OCI-LY7 (cell line): ENCODE results near the gene RAD51D. TPM values are rescaled to one million over a fixed set of nuclear protein-coding genes. Genes with fewer than 3 reads are reported as not detected.

Source experiments
- BruUV-seq: library from RNA; stranded (reverse); fragments of 400-500 nt; replicated peaks from 2 replicates; lab custom pipeline; 2021; lab: Mats Ljungman, UMichigan
- CTCF ChIA-PET: fragments of 300-600 bp; sonication (Branson Sonifier 250); formaldehyde crosslinking; loops from one replicate; lab custom pipeline; 2022; ENCODE audit warnings: antibody characterized with exemption; ENCODE audit not compliant: unreplicated experiment; lab: Charles Lee
- POLR2A ChIA-PET: fragments of 300-600 bp; sonication (Branson Sonifier 250); formaldehyde crosslinking; loops from one replicate; lab custom pipeline; 2022; ENCODE audit warnings: antibody characterized with exemption; lab: Charles Lee
- DNase-seq: peaks from one replicate; pipeline ENCODE4 v3.0.0-alpha.2; 2015; ENCODE audit warnings: low spot score
- H2AFZ ChIP-seq: fragments of 200-600 bp; sonication (generic), shearing (Covaris generic); 2 replicates; pipeline ENCODE4 v1.6.1; 2014; ENCODE audit warnings: mild to moderate bottlenecking, antibody characterized with exemption, low read length, moderate library complexity
- H3K27ac ChIP-seq: fragments of 200-600 bp; sonication (generic); 2 replicates; pipeline ENCODE4 v1.5.1; 2014; ENCODE audit warnings: mixed run types, low read depth, mild to moderate bottlenecking, moderate library complexity, low read length, inconsistent platforms; ENCODE audit not compliant: poor library complexity, severe bottlenecking
- H3K36me3 ChIP-seq: fragments of 200-600 bp; sonication (generic); 2 replicates; pipeline ENCODE4 v1.6.1; 2014; ENCODE audit warnings: mild to moderate bottlenecking, antibody characterized with exemption, low read length, moderate library complexity, mixed read lengths; ENCODE audit not compliant: insufficient read depth
- H3K4me1 ChIP-seq: fragments of 200-600 bp; sonication (generic); 2 replicates; pipeline ENCODE4 v1.5.1; 2014; ENCODE audit warnings: mild to moderate bottlenecking, low read length; ENCODE audit not compliant: insufficient read depth, poor library complexity, severe bottlenecking
- H3K4me2 ChIP-seq: fragments of 200-600 bp; sonication (generic); 2 replicates; pipeline ENCODE4 v1.6.1; 2014; ENCODE audit warnings: mild to moderate bottlenecking, low read length
- H3K4me3 ChIP-seq: fragments of 200-600 bp; sonication (generic); 2 replicates; pipeline ENCODE4 v1.5.1; 2014; ENCODE audit warnings: mild to moderate bottlenecking, low read depth, low read length; ENCODE audit not compliant: poor library complexity, severe bottlenecking
- H3K79me2 ChIP-seq: fragments of 200-600 bp; sonication (generic); 2 replicates; pipeline ENCODE4 v1.6.1; 2016; ENCODE audit warnings: low read depth, mild to moderate bottlenecking, low read length, moderate library complexity, mixed read lengths; ENCODE audit not compliant: insufficient read depth
- H3K9me2 ChIP-seq: fragments of 200-600 bp; sonication (generic); 2 replicates; pipeline ENCODE4 v1.6.1; 2016; ENCODE audit warnings: mild to moderate bottlenecking, low read length, mixed read lengths; ENCODE audit not compliant: insufficient read depth
- H3K9me3 ChIP-seq: fragments of 200-600 bp; sonication (generic); 2 replicates; pipeline ENCODE4 v1.6.1; 2014; ENCODE audit warnings: mild to moderate bottlenecking, mixed run types, low read length, mixed read lengths
- H4K20me1 ChIP-seq: fragments of 200-600 bp; sonication (generic); 2 replicates; pipeline ENCODE4 v1.6.1; 2014; ENCODE audit warnings: mild to moderate bottlenecking, antibody characterized with exemption, low read length, moderate library complexity, mixed read lengths; ENCODE audit not compliant: insufficient read depth
- CTCF ChIP-seq: fragments of 200-600 bp; sonication (generic); conservative IDR thresholded peaks from 2 replicates; pipeline ENCODE4 v1.5.1; 2014; ENCODE audit warnings: mild to moderate bottlenecking, antibody characterized with exemption, low read length, moderate library complexity, mixed read lengths
- EZH2phosphoT487 ChIP-seq: fragments of 200-600 bp; sonication (generic); IDR thresholded peaks from 2 replicates; pipeline ENCODE4 v1.6.1; 2018; ENCODE audit warnings: low read depth, borderline replicate concordance, mild to moderate bottlenecking, mixed run types, antibody characterized with exemption, low read length, moderate library complexity, mixed read lengths
- intact Hi-C: fragments of 100-400 bp; cut with micrococcal nuclease; formaldehyde crosslinking; loops from one replicate; pipeline ENCODE4 v1.10.0; 2022; ENCODE audit not compliant: unreplicated experiment
- total RNA-seq, 2 experiments: library from RNA; depleted of rRNA in 1 of 2; stranded (reverse); fragments of >200 nt in 1 of 2; shearing (Covaris generic) in 1 of 2; gene quantifications; 2 replicates each; pipeline ENCODE4 v1.2.3, GENCODE V29; 2014 to 2022

Gene RAD51D
- total RNA-seq, 2 experiments from 2014 or later = 22.4 to 40.6 TPM

- H4K20me1 ChIP-seq = no peaks in the 10 kb centered on the region
- POLR2A ChIA-PET = interaction anchor here (0.6 to 1.0 kb wide), 3 partner anchors 13 to 707 kb away, joined by 3 to 5 read pairs (median 4); no protein-coding TSS in a partner anchor
- no peak for TF ChIP-seq EZH2phosphoT487
- no peak for TF ChIP-seq CTCF
- H3K4me3 ChIP-seq = no peak overlapping the region
- H3K36me3 ChIP-seq = no peaks in the 10 kb centered on the region
- H3K4me1 ChIP-seq = peaks cover 46% of the 10 kb centered on the region
- intact Hi-C loops = no loop called here
- DNase-seq = no peak
- no peaks in the 10 kb centered on the region for H3K9me2 ChIP-seq
- H3K4me2 ChIP-seq = peak overlapping the region; percentile 46
- H2AFZ ChIP-seq = no peak overlapping the region
- H3K79me2 ChIP-seq = no peaks in the 10 kb centered on the region; the same call in 1 of the 2 replicates
- no peaks in the 10 kb centered on the region for H3K9me3 ChIP-seq
- BruUV-seq = no TSS peak
- CTCF ChIA-PET = no interaction called here
- no peak overlapping the region for H3K27ac ChIP-seq
These were observed 36.6 kb downstream of the RAD51D start for GRCh38 chr17:35083071-35083470.

GRCh38 chr17:35082073-35082657 is 37.5 kb downstream of the RAD51D start:
- intact Hi-C loops = no loop called here
- POLR2A ChIA-PET = interaction anchor here (0.6 to 1.0 kb wide), 3 partner anchors 12 to 68 kb away, joined by 3 to 5 read pairs (median 4); no protein-coding TSS in a partner anchor
- Histone ChIP-seq H3K4me2 (peak overlapping the region; percentile 46), H3K79me2 (no peaks in the 10 kb centered on the region; the same call in 1 of the 2 replicates), H2AFZ (no peak overlapping the region), H3K36me3 (no peaks in the 10 kb centered on the region), H3K4me3 (no peak overlapping the region), H3K27ac (no peak overlapping the region), H3K4me1 (peaks cover 37% of the 10 kb centered on the region), H4K20me1 (no peaks in the 10 kb centered on the region), H3K9me3 (no peaks in the 10 kb centered on the region), H3K9me2 (no peaks in the 10 kb centered on the region)
- CTCF ChIA-PET = no interaction called here
- no peak for TF ChIP-seq EZH2phosphoT487
- TF ChIP-seq CTCF = no peak
- DNase-seq = peak; percentile 33
- BruUV-seq = no TSS peak

- no peak for TF ChIP-seq CTCF
- no peak for TF ChIP-seq EZH2phosphoT487
- CTCF ChIA-PET = no interaction called here
- POLR2A ChIA-PET = interaction anchor here (0.8 kb wide), 1 partner anchor 47 kb away, joined by 7 read pairs; no protein-coding TSS in a partner anchor
- no peak overlapping the region for H3K27ac ChIP-seq
- H3K36me3 ChIP-seq = no peaks in the 10 kb centered on the region
- no peak for DNase-seq
- H3K4me2 ChIP-seq = peak overlapping the region; percentile 25
- no peaks in the 10 kb centered on the region for H3K9me3 ChIP-seq
- intact Hi-C loops = no loop called here
- no peak overlapping the region for H2AFZ ChIP-seq
- H3K4me3 ChIP-seq = no peak overlapping the region
- H4K20me1 ChIP-seq = no peaks in the 10 kb centered on the region
- H3K9me2 ChIP-seq = no peaks in the 10 kb centered on the region
- no TSS peak for BruUV-seq
- H3K79me2 ChIP-seq = no peaks in the 10 kb centered on the region
- H3K4me1 ChIP-seq = peaks cover 34% of the 10 kb centered on the region
These were observed 38.0 kb downstream of the RAD51D start for GRCh38 chr17:35081638-35082037.
